Epithelial cell of esophagus (primary cell): ENCODE data around the gene PRRT4.
A peak's percentile ranks its signal among the peaks of the same experiment; 100 is the strongest.

Experiments used
- DNase-seq: peaks from one replicate; pipeline ENCODE4 v3.0.0; 2010; ENCODE audit warnings: low read depth
- H3K4me3 ChIP-seq: 2 replicates; pipeline ENCODE4 v1.5.1; 2011; ENCODE audit warnings: mild to moderate bottlenecking, low read length, control low read depth
- CTCF ChIP-seq: IDR thresholded peaks from 2 replicates; pipeline ENCODE4 v1.5.1; 2011; ENCODE audit warnings: low read depth, mild to moderate bottlenecking, low read length, control low read depth, inconsistent platforms; ENCODE audit not compliant: insufficient read depth; ENCODE audit errors: missing control alignments

The PRRT4 gene

GRCh38 chr7:128370491-128370890, 9.0 kb upstream of the PRRT4 start:
- DNase-seq = no peak
- no peak for TF ChIP-seq CTCF
- H3K4me3 ChIP-seq = no peak overlapping the region

- no peak for TF ChIP-seq CTCF
- no peak for DNase-seq
- H3K4me3 ChIP-seq = no peak overlapping the region
Observed at GRCh38 chr7:128366986-128367385, 5.5 kb upstream of the PRRT4 start.

- peak; percentile 89 for DNase-seq
- no peak for TF ChIP-seq CTCF
- no peak overlapping the region for H3K4me3 ChIP-seq
Observed at GRCh38 chr7:128366300-128366699, 4.8 kb upstream of the PRRT4 start.

- no peak for DNase-seq
- H3K4me3 ChIP-seq = no peak overlapping the region
- no peak for TF ChIP-seq CTCF
Observed at GRCh38 chr7:128365432-128365831, 3.9 kb upstream of the PRRT4 start.

- no peak for TF ChIP-seq CTCF
- no peak overlapping the region for H3K4me3 ChIP-seq
- DNase-seq = no peak
Observed at GRCh38 chr7:128364166-128364870, 2.8 kb upstream of the PRRT4 start.

- no peak for TF ChIP-seq CTCF
Observed at GRCh38 chr7:128363261-128363721, 1.8 kb upstream of the PRRT4 start.

GRCh38 chr7:128362670-128363069, 1.2 kb upstream of the PRRT4 start:
- peak; percentile 78 for DNase-seq
- no peak for TF ChIP-seq CTCF
- H3K4me3 ChIP-seq = no peak overlapping the region

More at GRCh38 chr7:128363261-128363721, 1.8 kb upstream of the PRRT4 start:
- H3K4me3 ChIP-seq = no peak overlapping the region
- no peak for DNase-seq
